GM18498 (cell line): ENCODE data around the gene TLR8.
"Not testable (repeated sequence)": the region's sequence is repeated elsewhere in the genome, so short reads cannot be mapped to it uniquely, and the experiment has no call there.

Source experiments
- ATAC-seq: cut with Tn5 transposase; IDR thresholded peaks from one replicate; pipeline ENCODE4 v1.9.1; 2021; ENCODE audit warnings: mild to moderate bottlenecking, moderate library complexity; ENCODE audit not compliant: unreplicated experiment

Gene TLR8

DNA sequence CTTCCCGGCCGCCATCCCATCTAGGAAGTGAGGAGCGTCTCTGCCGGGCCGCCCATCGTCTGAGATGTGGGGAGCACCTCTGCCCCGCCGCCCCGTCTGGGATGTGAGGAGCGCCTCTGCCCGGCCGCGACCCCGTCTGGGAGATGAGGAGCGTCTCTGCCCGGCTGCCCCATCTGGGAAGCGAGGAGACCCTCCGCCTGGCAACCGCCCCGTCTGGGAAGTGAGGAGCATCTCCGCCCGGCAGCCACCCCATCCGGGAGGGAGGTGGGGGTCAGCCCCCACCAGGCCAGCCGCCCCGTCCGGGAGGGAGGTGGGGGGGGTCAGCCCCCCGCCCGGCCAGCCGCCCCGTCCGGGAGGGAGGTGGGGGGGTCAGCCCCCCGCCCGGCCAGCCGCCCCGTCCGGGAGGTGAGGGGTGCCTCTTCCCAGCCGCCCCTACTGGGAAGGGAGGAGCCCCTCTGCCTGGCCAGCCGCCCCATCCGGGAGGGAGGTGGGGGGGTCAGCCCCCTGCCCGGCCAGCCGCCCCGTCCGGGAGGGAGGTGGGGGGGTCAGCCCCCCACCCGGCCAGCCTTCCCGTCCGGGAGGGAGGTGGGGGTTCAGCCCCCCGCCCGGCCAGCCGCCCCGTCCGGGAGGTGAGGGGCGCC is 56.9 kb downstream of the TLR8 start:
- ATAC-seq, result not testable (repeated sequence)

DNA sequence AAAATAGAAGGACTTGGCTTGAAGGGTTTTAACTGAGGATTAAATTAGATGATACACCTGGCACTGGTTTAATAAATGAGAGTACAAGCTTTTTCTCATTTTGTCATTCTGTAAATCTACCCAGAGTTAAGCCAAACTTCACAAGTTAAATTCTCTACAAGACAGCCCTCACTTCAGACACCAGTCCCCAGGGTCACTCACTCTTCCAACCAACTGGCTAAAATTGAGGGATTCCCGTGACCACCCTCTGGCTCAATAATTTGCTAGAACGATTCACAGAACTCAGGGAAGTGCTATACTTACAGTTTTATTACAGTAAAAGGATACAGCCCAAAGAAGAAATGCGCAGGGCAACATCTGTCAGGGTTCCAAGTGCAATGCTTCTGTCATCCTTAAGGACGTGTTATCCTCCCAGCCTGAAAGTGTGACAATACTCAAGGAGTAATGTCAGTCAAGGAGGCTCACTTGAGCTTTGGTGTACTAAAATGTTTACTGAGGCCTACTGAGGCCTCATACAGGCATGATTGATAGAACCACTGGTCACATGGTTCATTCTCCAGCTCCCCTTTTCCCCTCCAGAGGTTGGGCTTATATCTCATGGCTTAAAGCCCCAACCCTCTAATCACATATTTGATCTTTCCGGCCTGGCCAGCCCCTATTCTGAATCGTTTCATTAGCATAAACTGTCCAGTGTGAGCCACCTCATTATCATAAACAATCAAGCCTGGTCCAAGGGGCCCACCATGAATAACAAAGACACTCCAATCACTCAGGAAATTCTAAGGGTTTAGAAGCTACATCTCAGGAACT is 58.9 kb downstream of the TLR8 start:
- no peak for ATAC-seq

GRCh38 chrX:12966151-12966550 is 59.7 kb downstream of the TLR8 start:
- ATAC-seq, result no peak

DNA sequence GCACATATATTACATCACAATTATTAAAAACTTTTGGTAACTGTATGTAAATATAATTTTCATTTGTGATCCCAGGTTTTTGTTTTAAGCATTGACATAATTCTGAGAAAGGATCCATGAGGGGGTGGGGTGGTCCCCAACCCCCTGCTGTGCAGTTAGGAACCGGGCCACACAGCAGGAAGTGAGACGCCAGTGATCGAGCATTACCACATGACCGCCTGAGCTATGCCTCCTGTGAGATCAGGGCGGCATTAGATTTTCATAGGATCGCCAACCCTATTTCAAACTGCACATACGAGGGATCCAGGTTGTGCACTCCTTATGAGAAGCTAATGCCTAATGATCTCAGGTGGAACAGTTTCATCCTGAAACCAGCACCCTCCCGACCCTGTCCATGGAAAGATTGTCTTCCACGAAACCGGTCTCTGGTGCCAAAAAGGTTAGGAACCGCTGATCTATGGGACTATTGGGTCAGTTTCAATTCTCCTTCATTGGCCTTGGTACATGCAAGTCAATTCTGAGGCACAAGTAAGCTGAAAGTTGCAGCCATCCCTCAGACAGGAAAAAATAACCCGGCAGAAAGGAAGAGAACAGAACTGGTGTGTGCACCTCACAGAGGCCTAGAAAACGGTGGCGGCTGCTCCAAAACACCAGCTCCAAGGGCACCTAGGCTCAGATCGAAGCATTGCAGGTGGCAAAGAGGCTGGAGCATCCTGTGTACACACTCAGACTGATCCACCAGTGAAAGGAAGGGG is 61.5 kb downstream of the TLR8 start:
- ATAC-seq, result no peak

GRCh38 chrX:12970691-12971202 is 64.3 kb downstream of the TLR8 start:
- ATAC-seq, result no peak

DNA sequence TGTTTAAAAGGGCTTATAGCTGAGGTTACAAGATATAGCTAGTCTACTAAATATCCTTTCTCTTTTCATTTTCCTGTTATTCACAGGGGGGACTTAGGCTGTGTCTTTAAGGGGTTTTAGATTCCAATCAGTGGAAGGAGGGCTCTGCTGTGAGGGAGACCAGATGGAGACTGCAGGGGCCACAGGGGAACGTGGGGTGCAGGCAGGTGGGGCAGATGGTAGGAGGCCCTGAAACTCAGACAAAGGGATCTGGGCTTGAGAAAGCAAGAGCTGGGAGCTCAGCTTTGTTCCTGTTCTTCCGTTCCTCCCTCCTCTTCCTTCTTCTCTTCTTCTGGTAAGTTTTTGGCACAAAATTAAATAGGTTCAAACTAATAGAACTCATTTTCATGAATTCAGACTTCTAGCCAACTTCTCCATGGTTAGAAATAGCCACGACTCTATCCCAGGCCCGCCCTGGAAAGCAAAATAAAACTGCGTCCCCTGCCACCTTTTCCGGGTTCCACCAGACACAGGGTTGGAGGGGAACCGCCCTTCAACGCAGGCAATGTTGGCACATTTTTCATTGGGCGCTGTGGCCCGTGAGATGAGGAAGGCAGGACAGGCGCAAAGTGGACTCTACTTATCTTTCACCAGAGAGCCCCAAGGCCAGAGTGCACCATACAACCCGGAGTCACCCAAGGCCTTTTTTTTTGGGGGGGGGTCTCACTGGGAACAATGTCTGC is 65.0 kb downstream of the TLR8 start:
- ATAC-seq, result no peak

- ATAC-seq, result no peak
Measured at GRCh38 chrX:12972243-12972642, 65.8 kb downstream of the TLR8 start.
